ENCODE data around the gene TXNDC11. TPM values are rescaled to one million over a fixed set of nuclear protein-coding genes. Genes with fewer than 3 reads are reported as not detected.

The TXNDC11 gene
- total and polyA plus RNA-seq, 9 of the 15 experiments (the other 6 are each of a cell fraction or from before 2014, with no cell fraction given): 0.66 to 32.6 (median 26.2) TPM

- 95% methylated on average over 2 of the region's 4 CpGs for WGBS (ENCODE audit: insufficient coverage, low coverage, missing lambda C conversion rate)
- Histone ChIP-seq H3K79me2 (ENCODE audit: control insufficient read depth, insufficient read depth, low read length) (no peaks in the 10 kb centered on the region), H2AFZ (ENCODE audit: low read depth, low read length) (no peak overlapping the region), H3K9me1 (ENCODE audit: control insufficient read depth, insufficient read depth, low read length) (no peaks in the 10 kb centered on the region), H3K36me3 (ENCODE audit: control insufficient read depth, insufficient read depth, low read length) (peaks cover 87% of the 10 kb centered on the region), H3K9ac (ENCODE audit: insufficient read depth in 1 of 2, low read depth in 2 of 2, low read length in 2 of 2) (no peak overlapping the region), H3K4me1 (replicated peaks in 1 of 2; ENCODE audit: control insufficient read depth in 2 of 2, insufficient read depth in 2 of 2, low read length in 2 of 2) (no peaks in the 10 kb centered on the region), H3K27ac (ENCODE audit: extremely low read depth, low read depth, low read length) (no peak overlapping the region), H3K9me3 (replicated peaks; ENCODE audit: control insufficient read depth, insufficient read depth, low read depth, low read length) (no peaks in the 10 kb centered on the region), H3K27me3 (ENCODE audit: control insufficient read depth in 2 of 2, insufficient read depth in 2 of 2, low read length in 2 of 2) (no peaks in the 10 kb centered on the region), H3K4me2 (ENCODE audit: insufficient read depth, low read length) (no peak overlapping the region), H3K4me3 (no peak overlapping the region), H4K20me1 (replicated peaks; ENCODE audit: control insufficient read depth, insufficient read depth, low read length) (peaks cover 4% of the 10 kb centered on the region; the same call in 1 of the 2 replicates)
- BruUV-seq (replicated peaks): no TSS peak
- intact Hi-C loops (cut with micrococcal nuclease) (no loop called here), in situ Hi-C loops (cut with MboI) (no loop called here)
- ATAC-seq: no peak
- TF ChIP-seq E4F1 (CRISPR knock-in tag; IDR thresholded peaks at IDR 0.05; ENCODE audit: borderline replicate concordance): no peak
- TF ChIP-seq SP2 (IDR thresholded peaks at IDR 0.05; ENCODE audit: extremely low read depth, low read depth, low read length, poor library complexity, severe bottlenecking): no peak
- TF ChIP-seq AFF1 (IDR thresholded peaks at IDR 0.05; ENCODE audit: low read depth in 1 of 2, partially characterized antibody in 2 of 2): no peak
- TF ChIP-seq BRD9 (IDR thresholded peaks at IDR 0.05; ENCODE audit: low read depth, partially characterized antibody): no peak
- no peak for TF ChIP-seq PML (IDR thresholded peaks at IDR 0.05; ENCODE audit: low read length)
- TF ChIP-seq ZNF584 (CRISPR knock-in tag; IDR thresholded peaks at IDR 0.05; ENCODE audit: low read depth): no peak
- no peak for TF ChIP-seq NFE2L1 (tag; IDR thresholded peaks at IDR 0.05; ENCODE audit: borderline replicate concordance, low read depth)
- no peak for TF ChIP-seq ZNF583 (CRISPR knock-in tag; IDR thresholded peaks at IDR 0.05)
- no peak for TF ChIP-seq ZNF140 (CRISPR knock-in tag; IDR thresholded peaks at IDR 0.05)
- CTCF ChIA-PET (ENCODE audit: low intra/inter-chr PET ratio): no interaction called here
- DNase-seq (ENCODE audit: extremely low read depth in 1 of 4, low spot score in 3 of 4): no peak
- FAIRE-seq: no peak
- POLR2A ChIA-PET: interaction anchor here (1.6 kb wide), 1 partner anchor 17 kb away, joined by 7 read pairs; the partner anchor contains the start of gene TXNDC11
These were observed 17.3 kb upstream of the TXNDC11 start for GRCh38 chr16:11759997-11760396.
